Stimulated activated memory B cell treated with anti-CD40 and anti-IgM and Interleukin-4, amounts not matched to agents 10 μg/mL and 1 μg/mL and 100 μg/mL, for 72 hours (primary cell): Measurements from ENCODE around the gene C1orf198.
A peak's percentile ranks its signal among the peaks of the same experiment; 100 is the strongest.

Experiments used
- ATAC-seq: fragments of 150-1000 bp; cut with Tn5 transposase; 2 replicates; pipeline ENCODE4 v1.10.0; 2021
- H3K27ac Mint-ChIP-seq: one replicate; pipeline ENCODE4 v1.8.0; 2022; ENCODE audit warnings: mild to moderate bottlenecking, mixed read lengths
- H3K27me3 Mint-ChIP-seq: one replicate; pipeline ENCODE4 v1.8.0; 2022; ENCODE audit warnings: mixed read lengths
- H3K36me3 Mint-ChIP-seq: one replicate; pipeline ENCODE4 v1.8.0; 2022; ENCODE audit warnings: mixed read lengths
- H3K4me1 Mint-ChIP-seq: one replicate; pipeline ENCODE4 v1.8.0; 2022; ENCODE audit warnings: mixed read lengths
- H3K4me3 Mint-ChIP-seq: one replicate; pipeline ENCODE4 v1.8.0; 2022; ENCODE audit warnings: mild to moderate bottlenecking, moderate library complexity, mixed read lengths
- H3K9me3 Mint-ChIP-seq: one replicate; pipeline ENCODE4 v1.8.0; 2022; ENCODE audit warnings: mixed read lengths

The C1orf198 gene

DNA sequence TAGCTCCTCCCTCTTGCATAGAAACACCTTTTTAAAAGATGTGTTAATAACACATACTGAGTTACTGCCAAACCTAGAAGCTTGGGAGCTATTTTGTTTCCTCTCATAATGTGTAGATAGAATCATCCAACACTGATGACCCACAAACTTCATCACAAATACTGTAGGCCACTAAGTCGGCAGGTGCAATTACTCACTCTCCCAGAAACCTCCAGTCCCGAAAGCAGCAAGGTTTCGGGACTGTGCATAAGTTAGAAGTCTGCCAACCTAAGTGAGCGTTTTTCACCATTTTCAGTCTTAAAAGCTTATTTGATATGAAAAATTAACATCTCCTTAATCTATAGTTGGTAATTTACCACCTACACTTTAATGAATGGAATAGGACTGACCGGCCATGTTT is 32.0 kb downstream of the C1orf198 start:
- H3K4me1 Mint-ChIP-seq, result no peaks in the 10 kb centered on the region
- no peak overlapping the region for H3K4me3 Mint-ChIP-seq
- ATAC-seq, result no peak
- H3K27ac Mint-ChIP-seq, result no peak overlapping the region
- peaks cover 23% of the 10 kb centered on the region for H3K36me3 Mint-ChIP-seq
- peaks cover 14% of the 10 kb centered on the region for H3K27me3 Mint-ChIP-seq
- H3K9me3 Mint-ChIP-seq, result peaks cover 4% of the 10 kb centered on the region

DNA sequence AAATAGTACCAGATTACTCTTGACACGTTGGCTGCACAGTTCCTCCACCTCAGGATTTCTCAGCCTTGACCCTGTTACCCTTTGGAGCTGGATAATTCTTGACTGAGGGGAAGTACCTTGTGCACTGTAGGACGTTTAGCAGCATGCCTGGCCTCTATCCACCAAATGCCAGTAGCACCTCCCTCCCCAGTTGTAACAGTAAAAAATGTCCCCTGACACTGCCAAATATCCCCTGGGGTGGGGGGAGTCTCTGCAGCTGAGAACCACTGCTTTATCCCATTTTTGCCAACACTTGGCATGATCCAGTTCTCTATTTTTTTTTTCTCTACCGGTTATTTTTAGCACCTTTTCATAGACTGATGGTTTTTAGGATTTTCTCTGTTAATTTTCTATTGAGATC is 34.0 kb downstream of the C1orf198 start:
- Mint-ChIP-seq H3K9me3 (peaks cover 10% of the 10 kb centered on the region), H3K4me3 (no peak overlapping the region), H3K27me3 (peaks cover 14% of the 10 kb centered on the region), H3K27ac (no peak overlapping the region), H3K4me1 (no peaks in the 10 kb centered on the region), H3K36me3 (peaks cover 13% of the 10 kb centered on the region)
- ATAC-seq, result no peak

GRCh38 chr1:230833511-230833910 is 34.8 kb downstream of the C1orf198 start:
- Mint-ChIP-seq H3K27ac (no peak overlapping the region), H3K27me3 (peaks cover 14% of the 10 kb centered on the region), H3K9me3 (peaks cover 10% of the 10 kb centered on the region), H3K36me3 (peaks cover 6% of the 10 kb centered on the region), H3K4me1 (no peaks in the 10 kb centered on the region), H3K4me3 (no peak overlapping the region)
- no peak for ATAC-seq

DNA sequence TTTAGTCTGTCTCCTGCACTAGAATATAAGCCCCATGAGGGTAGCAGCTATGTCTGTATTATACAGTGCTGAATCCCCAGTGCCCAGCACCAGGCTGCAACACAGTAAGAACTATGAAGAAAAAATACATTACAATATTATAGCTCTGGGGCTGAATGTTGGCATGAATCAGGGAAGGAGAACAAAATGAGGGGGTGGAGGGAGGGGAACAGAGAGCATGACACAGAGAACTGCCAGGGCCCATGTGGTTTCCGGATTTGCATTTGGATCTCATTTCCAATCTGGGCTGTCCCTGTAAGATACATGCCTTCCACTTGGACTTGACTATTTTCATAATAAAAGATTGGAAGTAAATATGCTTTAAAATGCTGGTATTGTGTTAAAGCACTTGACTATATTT is 35.8 kb downstream of the C1orf198 start:
- peaks cover 14% of the 10 kb centered on the region for H3K27me3 Mint-ChIP-seq
- H3K4me1 Mint-ChIP-seq, result no peaks in the 10 kb centered on the region
- H3K27ac Mint-ChIP-seq, result no peak overlapping the region
- peaks cover 10% of the 10 kb centered on the region for H3K9me3 Mint-ChIP-seq
- ATAC-seq, result no peak
- H3K36me3 Mint-ChIP-seq, result no peaks in the 10 kb centered on the region
- no peak overlapping the region for H3K4me3 Mint-ChIP-seq

- H3K36me3 Mint-ChIP-seq, result no peaks in the 10 kb centered on the region
- no peak overlapping the region for H3K27ac Mint-ChIP-seq
- H3K9me3 Mint-ChIP-seq, result peaks cover 10% of the 10 kb centered on the region
- no peak for ATAC-seq
- H3K4me1 Mint-ChIP-seq, result no peaks in the 10 kb centered on the region
- no peak overlapping the region for H3K4me3 Mint-ChIP-seq
- peaks cover 14% of the 10 kb centered on the region for H3K27me3 Mint-ChIP-seq
Observed at GRCh38 chr1:230831771-230832170, 36.5 kb downstream of the C1orf198 start.

GRCh38 chr1:230828421-230828820 is 39.9 kb downstream of the C1orf198 start:
- Mint-ChIP-seq H3K4me1 (no peaks in the 10 kb centered on the region), H3K27me3 (no peaks in the 10 kb centered on the region), H3K9me3 (peaks cover 10% of the 10 kb centered on the region), H3K36me3 (no peaks in the 10 kb centered on the region), H3K27ac (no peak overlapping the region), H3K4me3 (no peak overlapping the region)
- no peak for ATAC-seq

DNA sequence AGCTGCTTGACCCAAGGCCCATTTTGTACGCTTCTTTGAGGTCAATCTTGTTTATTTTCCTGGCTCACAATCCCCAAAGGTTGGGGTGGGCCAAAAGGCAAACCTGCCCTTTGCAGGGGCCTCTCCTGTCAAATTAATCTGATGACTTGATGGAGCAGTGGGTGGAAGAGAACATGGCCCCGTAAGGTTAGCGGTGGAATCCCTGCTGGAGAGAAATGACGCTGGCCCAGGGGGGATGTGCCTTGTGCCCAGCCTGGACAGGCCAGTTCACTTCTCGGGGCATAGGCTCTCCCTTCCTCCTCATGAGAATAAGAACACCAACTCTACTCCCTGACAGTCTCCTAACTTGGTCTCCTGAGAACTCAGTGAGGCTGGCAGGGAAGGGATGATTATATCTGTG is 40.5 kb downstream of the C1orf198 start:
- H3K27me3 Mint-ChIP-seq, result no peaks in the 10 kb centered on the region

GRCh38 chr1:230827081-230827681 is 41.1 kb downstream of the C1orf198 start:
- peak; percentile 18 for ATAC-seq
- Mint-ChIP-seq H3K36me3 (no peaks in the 10 kb centered on the region), H3K27ac (no peak overlapping the region), H3K4me1 (no peaks in the 10 kb centered on the region), H3K27me3 (no peaks in the 10 kb centered on the region), H3K4me3 (no peak overlapping the region), H3K9me3 (peaks cover 10% of the 10 kb centered on the region)

More for the DNA sequence above, 40.5 kb downstream of the C1orf198 start:
- Mint-ChIP-seq H3K27ac (no peak overlapping the region), H3K36me3 (no peaks in the 10 kb centered on the region), H3K9me3 (peaks cover 10% of the 10 kb centered on the region), H3K4me3 (no peak overlapping the region), H3K4me1 (no peaks in the 10 kb centered on the region)
- ATAC-seq, result peak; percentile 14

DNA sequence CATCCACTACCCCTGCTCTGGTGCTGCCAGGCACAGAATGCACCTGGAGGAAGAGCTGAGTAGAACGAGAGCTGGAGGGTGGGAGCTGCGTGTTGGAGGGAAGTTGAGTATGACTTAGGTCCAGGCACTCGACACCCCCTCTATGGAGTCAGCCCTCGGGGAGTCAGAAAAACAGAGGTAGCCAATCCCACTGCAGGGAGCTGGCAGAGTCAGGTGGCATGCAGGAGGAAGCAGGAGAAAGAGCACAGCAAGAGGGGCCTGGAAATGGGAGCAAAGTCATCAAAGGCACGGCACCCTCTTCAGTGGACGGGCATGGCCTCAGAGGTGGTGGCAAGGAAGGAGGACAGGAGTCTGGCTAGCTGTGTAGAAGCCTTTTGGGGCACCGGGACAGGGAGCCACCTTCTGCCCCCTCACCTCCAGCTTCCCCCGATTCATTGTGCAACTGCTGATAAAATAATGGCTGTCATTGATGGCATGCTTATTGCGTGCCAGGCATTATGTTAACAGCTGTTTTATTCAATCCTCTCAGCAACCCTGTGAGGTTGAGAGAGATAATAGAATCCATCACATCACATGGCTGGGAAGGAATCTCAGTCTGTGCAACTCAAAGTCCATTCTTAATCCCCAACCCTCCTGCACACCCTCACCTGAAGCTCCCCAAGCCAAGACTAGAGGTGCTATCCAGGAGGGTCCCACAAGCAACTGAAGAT is 42.0 kb downstream of the C1orf198 start:
- H3K27ac Mint-ChIP-seq, result no peak overlapping the region
- no peaks in the 10 kb centered on the region for H3K4me1 Mint-ChIP-seq
- ATAC-seq, result no peak
- no peak overlapping the region for H3K4me3 Mint-ChIP-seq
- peaks cover 8% of the 10 kb centered on the region for H3K27me3 Mint-ChIP-seq
- no peaks in the 10 kb centered on the region for H3K36me3 Mint-ChIP-seq
- H3K9me3 Mint-ChIP-seq, result peaks cover 6% of the 10 kb centered on the region

DNA sequence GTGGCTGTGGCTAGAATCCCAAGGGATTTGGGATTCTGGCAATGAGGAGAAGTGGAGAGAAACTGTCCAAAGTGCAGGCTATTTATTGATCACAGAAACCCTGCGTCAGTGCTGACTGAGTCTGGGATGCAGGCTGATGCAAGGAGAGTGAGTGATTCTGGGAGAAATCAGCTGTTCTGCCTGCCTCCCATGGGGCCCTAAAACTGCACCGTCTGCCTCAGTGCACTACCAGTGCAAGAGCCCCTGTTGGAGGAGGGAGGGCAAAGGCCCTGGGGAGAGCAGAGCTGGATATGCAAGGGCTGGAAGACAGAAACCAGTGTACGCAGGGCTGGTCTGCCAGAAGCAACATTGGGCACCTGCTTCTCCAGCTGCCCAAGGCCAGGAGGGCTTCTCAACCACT is 42.6 kb downstream of the C1orf198 start:
- Mint-ChIP-seq H3K4me1 (no peaks in the 10 kb centered on the region), H3K36me3 (no peaks in the 10 kb centered on the region), H3K4me3 (no peak overlapping the region), H3K27me3 (peaks cover 14% of the 10 kb centered on the region), H3K27ac (no peak overlapping the region), H3K9me3 (peaks cover 3% of the 10 kb centered on the region)
- ATAC-seq, result no peak

GRCh38 chr1:230824919-230825721 is 43.2 kb downstream of the C1orf198 start:
- H3K27ac Mint-ChIP-seq, result no peak overlapping the region
- no peaks in the 10 kb centered on the region for H3K4me1 Mint-ChIP-seq
- peaks cover 18% of the 10 kb centered on the region for H3K27me3 Mint-ChIP-seq
- no peak overlapping the region for H3K4me3 Mint-ChIP-seq
- no peak for ATAC-seq
- no peaks in the 10 kb centered on the region for H3K9me3 Mint-ChIP-seq
- H3K36me3 Mint-ChIP-seq, result no peaks in the 10 kb centered on the region

DNA sequence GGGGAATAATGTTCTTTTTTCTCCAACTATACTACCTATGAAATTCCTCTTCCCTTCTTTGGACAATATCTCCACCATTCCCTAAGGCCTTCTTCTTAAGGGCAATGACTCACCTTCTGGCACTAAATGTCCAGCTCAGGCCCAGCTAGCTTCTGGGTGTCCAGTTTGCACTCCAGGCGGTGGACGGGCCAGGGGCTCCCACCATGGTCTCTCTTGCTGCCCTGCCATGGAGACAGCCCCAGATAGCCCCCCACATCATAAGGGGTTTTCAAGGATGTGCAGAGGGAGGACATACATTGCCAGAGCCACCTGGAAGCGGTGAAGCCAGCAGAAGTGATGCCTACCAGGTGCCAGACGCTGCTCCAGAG is 43.8 kb downstream of the C1orf198 start:
- Mint-ChIP-seq H3K4me1 (no peaks in the 10 kb centered on the region), H3K27me3 (peaks cover 18% of the 10 kb centered on the region), H3K4me3 (no peak overlapping the region), H3K36me3 (no peaks in the 10 kb centered on the region), H3K9me3 (no peaks in the 10 kb centered on the region), H3K27ac (no peak overlapping the region)
- ATAC-seq, result no peak

GRCh38 chr1:230823931-230824381 is 44.4 kb downstream of the C1orf198 start:
- H3K36me3 Mint-ChIP-seq, result no peaks in the 10 kb centered on the region

GRCh38 chr1:230823426-230823825 is 44.9 kb downstream of the C1orf198 start:
- no peak overlapping the region for H3K27ac Mint-ChIP-seq
- no peaks in the 10 kb centered on the region for H3K9me3 Mint-ChIP-seq
- H3K4me1 Mint-ChIP-seq, result no peaks in the 10 kb centered on the region
- H3K27me3 Mint-ChIP-seq, result peaks cover 22% of the 10 kb centered on the region
- ATAC-seq, result no peak
- H3K36me3 Mint-ChIP-seq, result no peaks in the 10 kb centered on the region
- H3K4me3 Mint-ChIP-seq, result no peak overlapping the region

More at GRCh38 chr1:230823931-230824381, 44.4 kb downstream of the C1orf198 start:
- peaks cover 18% of the 10 kb centered on the region for H3K27me3 Mint-ChIP-seq
- H3K4me1 Mint-ChIP-seq, result no peaks in the 10 kb centered on the region
- no peak overlapping the region for H3K27ac Mint-ChIP-seq
- ATAC-seq, result no peak
- no peaks in the 10 kb centered on the region for H3K9me3 Mint-ChIP-seq
- H3K4me3 Mint-ChIP-seq, result no peak overlapping the region

DNA sequence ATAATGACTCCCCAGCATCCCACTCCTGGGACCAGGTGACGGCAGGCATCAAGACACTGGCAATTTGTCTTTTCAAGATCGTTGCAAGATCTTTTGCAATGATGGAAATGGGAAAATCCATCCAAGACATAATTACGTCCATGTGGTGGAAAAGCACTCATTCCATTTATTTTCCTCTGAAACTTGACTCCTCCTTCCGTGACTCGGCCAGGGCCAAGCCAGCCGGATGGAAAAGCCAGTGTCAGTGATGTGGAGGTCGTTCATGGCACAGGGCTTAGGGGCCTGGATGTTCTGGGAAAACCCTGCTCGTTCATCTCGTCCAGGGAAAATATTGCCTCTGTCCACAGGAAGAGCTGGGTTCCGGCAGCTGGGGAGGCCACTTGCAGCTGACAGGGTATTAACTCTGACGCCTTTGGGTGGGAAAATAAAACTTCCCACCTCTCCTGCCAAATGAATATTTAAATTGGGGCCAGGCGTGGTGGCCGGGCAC is 46.2 kb downstream of the C1orf198 start:
- Mint-ChIP-seq H3K4me3 (no peak overlapping the region), H3K27me3 (peaks cover 35% of the 10 kb centered on the region), H3K9me3 (no peaks in the 10 kb centered on the region), H3K27ac (no peak overlapping the region), H3K4me1 (no peaks in the 10 kb centered on the region), H3K36me3 (no peaks in the 10 kb centered on the region)
- no peak for ATAC-seq
